BJ (cell line): ENCODE results near the gene CDH23. TPM values are rescaled to one million over a fixed set of nuclear protein-coding genes. Genes with fewer than 3 reads are reported as not detected.

ENCODE experiments used
- CTCF ChIA-PET: fragments of 350-600 bp; formaldehyde crosslinking; extraction: SDS; loops from one replicate; lab custom pipeline; 2021; ENCODE audit warnings: antibody characterized with exemption, inconsistent platforms; lab: Yijun Ruan, JAX
- POLR2A ChIA-PET: fragments of 300-600 bp; sonication (Branson Sonifier 250); formaldehyde crosslinking; extraction: SDS; loops from one replicate; lab custom pipeline; 2021; ENCODE audit warnings: antibody characterized with exemption; lab: Charles Lee
- DNase-seq: peaks from one replicate; pipeline ENCODE4 v3.0.0-alpha.2; 2011; ENCODE audit warnings: low read depth
- H3K27me3 ChIP-seq: 2 replicates; pipeline ENCODE4 v1.6.0; 2011; ENCODE audit warnings: low read length; ENCODE audit not compliant: control insufficient read depth, insufficient read depth
- H3K36me3 ChIP-seq: 2 replicates; pipeline ENCODE4 v1.5.1; 2011; ENCODE audit warnings: low read length; ENCODE audit not compliant: control insufficient read depth, insufficient read depth
- H3K4me3 ChIP-seq: 2 replicates; pipeline ENCODE4 v1.5.1; 2011; ENCODE audit warnings: low read depth, mild to moderate bottlenecking, control low read depth, low read length
- CTCF ChIP-seq: IDR thresholded peaks from 2 replicates; pipeline ENCODE4 v1.5.1; 2011; ENCODE audit warnings: low read depth, mild to moderate bottlenecking, control low read depth, inconsistent platforms, low read length, moderate library complexity; ENCODE audit not compliant: insufficient read depth
- polyA plus RNA-seq: library from polyadenylated mRNA; depleted of rRNA; stranded (reverse); fragments of >200 nt; gene quantifications from 2 replicates; pipeline ENCODE4 v1.2.3, GENCODE V29; 2011

The CDH23 gene
- polyA plus RNA-seq, 1 experiment: 0.05 TPM

GRCh38 chr10:71694567-71694968 is 297.8 kb downstream of the CDH23 start:
- DNase-seq: no peak
- Histone ChIP-seq H3K4me3 (no peak overlapping the region), H3K36me3 (no peaks in the 10 kb centered on the region), H3K27me3 (0 out of 2 replicates have a peak, but pooled peaks cover 4% of the 10 kb centered on the region)
- CTCF ChIA-PET: interaction anchor here (0.7 to 8.8 kb wide), 4 partner anchors 12 to 348 kb away, joined by 3 to 93 read pairs (median 26); partner anchors contain the start of gene VSIR
- no peak for TF ChIP-seq CTCF
- POLR2A ChIA-PET: no interaction called here

GRCh38 chr10:71695502-71696476 is 299.1 kb downstream of the CDH23 start:
- no peak for TF ChIP-seq CTCF
- ChIA-PET CTCF (interaction anchor here (0.6 to 8.8 kb wide), 27 partner anchors 10 to 381 kb away, joined by 3 to 93 read pairs (median 6); partner anchors contain the start of gene VSIR), POLR2A (no interaction called here)
- Histone ChIP-seq H3K36me3 (no peaks in the 10 kb centered on the region), H3K4me3 (no peak overlapping the region), H3K27me3 (0 out of 2 replicates have a peak, but pooled peaks cover 4% of the 10 kb centered on the region)
- no peak for DNase-seq

DNA sequence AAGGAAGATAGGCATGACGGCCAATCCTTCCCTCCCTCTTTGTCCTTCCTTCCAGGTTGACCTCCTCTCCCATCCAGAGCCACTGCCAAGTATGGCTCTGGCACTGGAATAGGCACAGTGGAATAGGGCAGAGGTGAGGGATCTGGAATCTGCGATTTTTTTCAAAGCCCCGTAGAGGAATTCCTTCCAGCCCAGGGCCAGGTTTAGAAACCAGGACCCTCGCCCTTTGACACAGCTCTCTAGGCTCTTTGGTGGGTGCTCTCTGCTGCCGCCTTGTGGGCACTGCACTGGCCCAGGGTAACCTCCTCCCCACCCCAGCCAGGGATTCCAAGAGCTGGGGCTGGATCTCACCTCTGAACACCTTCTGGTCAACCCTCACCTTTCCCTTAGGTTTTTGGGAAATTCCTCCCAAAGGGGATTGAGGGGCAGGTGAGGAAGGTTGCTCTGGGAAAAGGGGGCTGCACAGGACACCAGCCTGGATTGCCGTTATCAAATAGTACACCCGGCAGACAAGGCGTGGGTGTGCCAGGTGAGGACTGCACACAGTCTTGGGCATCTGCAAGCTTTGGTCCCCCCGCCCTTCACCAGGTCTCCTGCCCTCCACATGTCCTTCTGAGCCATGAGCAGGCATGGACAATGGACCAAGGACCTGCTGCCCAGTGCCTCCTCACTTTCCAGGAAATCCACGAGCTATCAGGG is 300.1 kb downstream of the CDH23 start:
- TF ChIP-seq CTCF: peak; percentile 94
- CTCF ChIA-PET: interaction anchor here (0.6 to 8.8 kb wide), 33 partner anchors 10 to 382 kb away, joined by 3 to 93 read pairs (median 4); partner anchors contain the start of gene VSIR
- DNase-seq: no peak
- Histone ChIP-seq H3K27me3 (0 out of 2 replicates have a peak, but pooled peaks cover 4% of the 10 kb centered on the region), H3K36me3 (no peaks in the 10 kb centered on the region), H3K4me3 (no peak overlapping the region)
- POLR2A ChIA-PET: no interaction called here

DNA sequence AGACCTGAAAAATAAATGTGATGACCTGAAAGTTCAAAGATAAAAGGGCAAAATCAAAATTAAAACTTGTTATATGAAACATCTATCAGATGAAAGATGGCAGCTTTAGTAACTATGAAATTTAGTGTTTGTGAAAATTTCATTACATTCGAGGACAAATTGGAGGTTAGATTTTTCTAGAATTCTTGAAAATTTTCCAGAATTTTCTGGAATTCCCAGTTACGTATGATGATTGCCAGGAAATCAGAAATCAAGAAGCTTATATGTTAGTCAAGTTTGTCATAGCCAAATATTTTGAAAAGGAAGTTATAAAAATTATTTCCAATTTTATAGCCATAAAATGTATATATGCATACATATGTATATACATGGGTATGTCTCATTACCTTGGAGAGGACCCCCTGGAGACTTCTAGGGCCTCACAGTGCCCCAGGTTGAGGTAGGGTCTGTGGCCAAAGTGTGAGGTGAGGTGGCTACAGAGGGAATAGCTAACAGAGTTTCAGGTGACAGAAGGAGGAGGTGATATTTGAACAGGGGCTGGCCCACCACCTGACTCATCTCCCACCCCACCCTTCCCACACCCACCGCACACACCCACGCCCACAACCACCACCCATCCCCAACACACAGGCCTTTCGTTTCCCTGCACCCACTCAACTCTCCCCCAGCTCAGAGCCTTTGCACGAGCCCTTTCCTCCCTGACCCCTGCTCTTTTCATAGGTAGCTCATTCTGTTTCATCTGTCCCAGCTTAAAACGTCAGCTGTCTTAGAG is 301.4 kb downstream of the CDH23 start:
- ChIA-PET CTCF (interaction anchor here (0.5 to 8.8 kb wide), 20 partner anchors 8 to 383 kb away, joined by 3 to 93 read pairs (median 9); partner anchors contain the start of gene VSIR), POLR2A (no interaction called here)
- TF ChIP-seq CTCF: no peak
- Histone ChIP-seq H3K36me3 (no peaks in the 10 kb centered on the region), H3K4me3 (no peak overlapping the region), H3K27me3 (0 out of 2 replicates have a peak, but pooled peaks cover 4% of the 10 kb centered on the region)
- DNase-seq: no peak
